ENCODE results near the gene OR10P1.

GRCh38 chr12:55636116-55636655 is 506 bp upstream of the OR10P1 start:
- TF ChIP-seq CTCF (conservative IDR thresholded peaks at IDR 0.05; ENCODE audit: low read depth, low read length) (no peak), EZH2 (IDR thresholded peaks at IDR 0.05; ENCODE audit: low read length, unreplicated experiment) (no peak)
